Left ventricle myocardium inferior (tissue), 1 donor: ENCODE results near the gene ABHD10. TPM values are rescaled to one million over a fixed set of nuclear protein-coding genes. Genes with fewer than 3 reads are reported as not detected.
"Not testable (repeated sequence)": the region's sequence is repeated elsewhere in the genome, so short reads cannot be mapped to it uniquely, and the experiment has no call there.

Experiments used
- DNase-seq: peaks from one replicate; pipeline ENCODE4 v3.0.0-alpha.2; 2020
- H3K27ac ChIP-seq: fragments of 200-600 bp; replicated peaks from 2 replicates; pipeline ENCODE4 v1.8.0; 2021
- H3K27me3 ChIP-seq: fragments of 200-600 bp; 2 replicates; pipeline ENCODE4 v1.8.0; 2021; ENCODE audit warnings: low read depth
- H3K36me3 ChIP-seq: fragments of 200-600 bp; 2 replicates; pipeline ENCODE4 v1.8.0; 2021
- H3K4me1 ChIP-seq: fragments of 200-600 bp; 2 replicates; pipeline ENCODE4 v1.8.0; 2021
- H3K4me3 ChIP-seq: fragments of 200-600 bp; 2 replicates; pipeline ENCODE4 v1.8.0; 2021; ENCODE audit warnings: mild to moderate bottlenecking, moderate library complexity
- H3K9me3 ChIP-seq: fragments of 200-600 bp; replicated peaks from 2 replicates; pipeline ENCODE4 v1.8.0; 2021
- intact Hi-C: fragments of 100-400 bp; cut with micrococcal nuclease; formaldehyde crosslinking; loops from one replicate; pipeline ENCODE4 v1.11.0; 2022
- total RNA-seq: library from RNA; stranded (reverse); fragmentation: NEBNext Ultra II Directional; extraction: Animal tissue kit (Norgen Biotek cat#: 25700); gene quantifications from one replicate; pipeline ENCODE4 v1.2.1, GENCODE V29; 2021
- TF ChIP-seq, protein P1 (sequence below): fragments of 200-600 bp; IDR thresholded peaks from 2 replicates; pipeline ENCODE4 v1.8.0; 2021; ENCODE audit warnings: antibody characterized with exemption, mild to moderate bottlenecking, borderline replicate concordance
- donor health status: DM: no; HTN: yes; CAD: no; lungs with severe emphysema.

The ABHD10 gene
- total RNA-seq, 1 donor from 2014 or later: 62.7 TPM

DNA sequence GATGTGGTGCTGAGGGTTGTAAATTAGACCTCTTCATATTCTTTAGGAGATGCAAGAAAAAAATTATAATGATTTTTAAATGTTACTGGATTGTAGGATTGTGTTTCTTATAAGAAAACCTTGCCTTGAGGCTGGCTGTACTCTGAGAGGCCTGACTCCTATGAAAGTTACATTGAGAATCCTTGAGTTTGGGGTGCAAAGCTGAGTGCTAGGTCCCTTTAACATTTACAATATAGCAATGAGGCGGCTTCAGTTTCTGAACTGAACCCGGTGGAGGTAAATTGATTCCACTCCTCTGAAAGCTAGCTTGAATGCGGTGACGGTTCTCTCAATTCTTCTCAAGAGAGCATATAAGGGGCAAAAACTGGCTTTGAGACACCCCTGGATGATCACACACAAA lies 55.6 kb downstream of the ABHD10 start, which contains the start of gene TMPRSS7:
Gene TMPRSS7, plus strand, starts transcription at position 301 of the 400 bp plus-strand sequence. CDS start 110 bp downstream, outside the sequence.
- Histone ChIP-seq H3K36me3 (no peaks in the 10 kb centered on the region), H3K27ac (no peak within 1 kb of the TSS), H3K27me3 (no peaks in the 10 kb centered on the region), H3K9me3 (no peaks in the 10 kb centered on the region), H3K4me1 (peaks cover 10% of the 10 kb centered on the region), H3K4me3 (no peak within 1 kb of the TSS)
- no peak for DNase-seq
- intact Hi-C loops: no loop called here
- TF ChIP-seq, protein P1, sequence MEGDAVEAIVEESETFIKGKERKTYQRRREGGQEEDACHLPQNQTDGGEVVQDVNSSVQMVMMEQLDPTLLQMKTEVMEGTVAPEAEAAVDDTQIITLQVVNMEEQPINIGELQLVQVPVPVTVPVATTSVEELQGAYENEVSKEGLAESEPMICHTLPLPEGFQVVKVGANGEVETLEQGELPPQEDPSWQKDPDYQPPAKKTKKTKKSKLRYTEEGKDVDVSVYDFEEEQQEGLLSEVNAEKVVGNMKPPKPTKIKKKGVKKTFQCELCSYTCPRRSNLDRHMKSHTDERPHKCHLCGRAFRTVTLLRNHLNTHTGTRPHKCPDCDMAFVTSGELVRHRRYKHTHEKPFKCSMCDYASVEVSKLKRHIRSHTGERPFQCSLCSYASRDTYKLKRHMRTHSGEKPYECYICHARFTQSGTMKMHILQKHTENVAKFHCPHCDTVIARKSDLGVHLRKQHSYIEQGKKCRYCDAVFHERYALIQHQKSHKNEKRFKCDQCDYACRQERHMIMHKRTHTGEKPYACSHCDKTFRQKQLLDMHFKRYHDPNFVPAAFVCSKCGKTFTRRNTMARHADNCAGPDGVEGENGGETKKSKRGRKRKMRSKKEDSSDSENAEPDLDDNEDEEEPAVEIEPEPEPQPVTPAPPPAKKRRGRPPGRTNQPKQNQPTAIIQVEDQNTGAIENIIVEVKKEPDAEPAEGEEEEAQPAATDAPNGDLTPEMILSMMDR: no peak

DNA sequence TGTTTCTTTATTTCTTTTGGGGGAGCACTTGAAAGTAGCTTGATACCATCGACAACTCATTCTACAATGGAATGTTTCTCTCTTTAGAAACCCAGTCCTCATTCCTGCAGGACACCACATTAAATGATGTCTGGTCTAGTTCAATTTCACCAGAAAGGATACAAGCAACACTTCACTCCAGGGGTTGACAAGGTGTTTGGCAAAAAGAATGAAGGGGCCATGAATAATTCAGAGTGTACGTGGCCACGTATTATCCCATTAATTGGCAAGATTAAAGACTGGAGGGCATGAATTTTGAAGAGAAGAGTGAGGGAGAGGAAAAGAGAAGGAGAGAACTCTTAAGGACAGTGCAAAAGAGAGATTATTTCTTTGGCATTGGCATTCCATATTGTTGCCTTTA lies 56.4 kb downstream of the ABHD10 start:
- no peak for DNase-seq
- TF ChIP-seq, protein P1: no peak
- H3K4me3 ChIP-seq: no peak overlapping the region
- H3K4me1 ChIP-seq: peaks cover 10% of the 10 kb centered on the region
- H3K27me3 ChIP-seq: no peaks in the 10 kb centered on the region
- H3K9me3 ChIP-seq: no peaks in the 10 kb centered on the region
- intact Hi-C loops: no loop called here
- no peaks in the 10 kb centered on the region for H3K36me3 ChIP-seq
- H3K27ac ChIP-seq: no peak overlapping the region

DNA sequence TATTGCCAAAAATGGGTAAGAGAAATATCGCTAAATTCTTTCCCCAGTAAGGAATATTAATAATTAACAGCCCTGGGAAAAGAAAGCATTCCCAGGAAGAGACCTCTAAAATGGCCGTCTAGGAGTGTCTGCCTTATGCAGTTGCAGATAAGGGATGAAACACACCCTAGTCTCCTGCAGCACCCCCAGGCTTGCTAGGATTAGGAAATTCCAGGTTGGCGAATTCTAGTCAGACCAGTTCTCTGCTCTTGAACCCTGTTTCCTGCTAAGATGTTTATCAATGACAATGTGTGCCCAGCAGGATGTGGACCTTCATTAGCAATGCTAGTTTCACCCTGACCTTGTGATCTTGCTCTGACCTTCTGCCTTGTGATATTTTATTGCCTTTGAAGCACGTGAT lies 58.4 kb downstream of the ABHD10 start:
- DNase-seq, H3K27ac ChIP-seq, intact Hi-C loops: not testable (repeated sequence)

DNA sequence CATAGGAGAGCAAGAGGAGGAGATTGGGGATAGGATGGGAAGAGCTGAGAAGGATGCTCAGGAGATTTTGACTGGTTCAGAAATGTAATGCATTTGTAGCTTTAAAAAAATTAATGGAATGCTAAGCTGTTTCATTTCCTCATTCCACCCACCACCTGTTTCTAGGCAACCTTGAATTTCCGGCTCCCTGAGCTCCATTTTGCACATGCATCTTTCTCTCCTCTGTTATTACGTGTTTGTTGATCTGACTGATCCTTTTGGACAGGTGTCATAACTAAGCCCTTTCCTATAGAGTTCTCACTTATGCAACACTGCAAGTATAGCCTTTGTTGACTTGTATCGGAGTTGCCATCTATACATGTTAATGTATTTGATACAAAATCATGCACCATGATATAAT lies 60.0 kb downstream of the ABHD10 start:
- Histone ChIP-seq H3K36me3 (no peaks in the 10 kb centered on the region), H3K27me3 (no peaks in the 10 kb centered on the region), H3K27ac (no peak overlapping the region), H3K4me1 (peaks cover 6% of the 10 kb centered on the region), H3K4me3 (no peak overlapping the region), H3K9me3 (no peaks in the 10 kb centered on the region)
- TF ChIP-seq, protein P1: no peak
- intact Hi-C loops: no loop called here
- DNase-seq: no peak

More for the DNA sequence above, 58.4 kb downstream of the ABHD10 start:
- not testable (repeated sequence) for H3K27me3 ChIP-seq, H3K4me1 ChIP-seq, H3K4me3 ChIP-seq, H3K36me3 ChIP-seq, H3K9me3 ChIP-seq

DNA sequence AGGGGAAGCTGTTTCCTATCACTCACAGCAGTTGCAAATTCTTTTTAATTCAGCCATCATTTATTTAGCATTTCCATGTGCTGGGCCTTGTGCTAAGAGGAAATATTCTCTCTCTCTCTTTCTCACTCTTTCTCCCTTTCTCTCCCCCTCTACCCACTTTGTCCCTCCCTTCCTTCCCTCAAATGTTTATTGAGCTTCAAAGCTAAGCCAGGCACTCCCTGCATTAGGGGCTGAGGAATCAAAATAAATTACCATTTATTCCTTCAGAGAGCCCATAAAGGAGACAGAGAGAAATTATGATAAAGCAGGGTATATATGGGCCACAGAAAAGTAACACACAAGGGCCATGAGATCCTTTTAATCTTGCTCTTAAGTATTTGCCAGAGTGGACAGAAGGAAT lies 62.5 kb downstream of the ABHD10 start:
- TF ChIP-seq, protein P1: no peak
- intact Hi-C loops: no loop called here
- Histone ChIP-seq H3K27me3 (no peaks in the 10 kb centered on the region), H3K4me3 (no peak overlapping the region), H3K4me1 (peaks cover 11% of the 10 kb centered on the region), H3K27ac (no peak overlapping the region), H3K36me3 (no peaks in the 10 kb centered on the region), H3K9me3 (no peaks in the 10 kb centered on the region)
- no peak for DNase-seq

DNA sequence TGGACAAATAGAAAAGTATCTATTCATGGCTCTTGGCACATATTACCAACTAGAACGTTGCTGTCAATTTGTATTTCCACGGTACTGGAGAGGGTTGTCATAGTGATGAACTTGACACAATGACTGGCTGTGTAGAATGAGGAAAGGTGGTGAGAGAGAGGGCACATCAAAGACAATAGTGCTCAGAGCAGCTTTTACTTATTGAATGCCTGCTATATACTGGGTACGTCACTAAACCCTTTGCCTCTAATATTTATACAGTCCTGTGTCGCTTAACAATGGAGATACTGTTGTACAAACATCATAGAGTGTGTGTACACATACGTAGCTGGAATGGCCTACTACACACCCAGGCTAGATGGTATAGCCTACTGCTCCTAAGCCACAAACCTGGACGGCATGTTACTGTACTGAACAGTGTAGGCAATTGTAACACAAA lies 64.0 kb downstream of the ABHD10 start:
- H3K27me3 ChIP-seq: no peaks in the 10 kb centered on the region
- TF ChIP-seq, protein P1: no peak
- H3K4me1 ChIP-seq: peaks cover 11% of the 10 kb centered on the region
- intact Hi-C loops: no loop called here
- no peaks in the 10 kb centered on the region for H3K9me3 ChIP-seq
- H3K4me3 ChIP-seq: no peak overlapping the region
- no peak for DNase-seq
- H3K36me3 ChIP-seq: no peaks in the 10 kb centered on the region
- no peak overlapping the region for H3K27ac ChIP-seq

Other genes with a start within 250 kb of the ABHD10 start
- gene PHLDB2, start 119.8 kb upstream of the ABHD10 start, total RNA-seq: 89.3 TPM
- 0.74 TPM for gene TAGLN3, start 19.9 kb downstream of the ABHD10 start, total RNA-seq
- gene TMPRSS7, start 55.7 kb downstream of the ABHD10 start, total RNA-seq: not detected
- gene C3orf52, start 107.4 kb downstream of the ABHD10 start, total RNA-seq: 2.4 TPM
- 0.25 TPM for gene GCSAM, start 154.2 kb downstream of the ABHD10 start, total RNA-seq